Naive thymus-derived CD4-positive, alpha-beta T cell (primary cell): ENCODE measurements around the gene SPRR4. TPM values are rescaled to one million over a fixed set of nuclear protein-coding genes. Genes with fewer than 3 reads are reported as not detected.

Source experiments
- ATAC-seq: fragments of 150-1000 bp; cut with Tn5 transposase; 2 replicates; pipeline ENCODE4 v1.10.0; 2021; ENCODE audit warnings: mild to moderate bottlenecking, moderate library complexity
- CTCF ChIA-PET: fragments of 350-600 bp; sonication (Branson Sonifier 250); formaldehyde crosslinking; loops from one replicate; lab custom pipeline; 2021; ENCODE audit warnings: antibody characterized with exemption; lab: Charles Lee
- POLR2A ChIA-PET: fragments of 350-600 bp; sonication (Branson Sonifier 250); formaldehyde crosslinking; loops from one replicate; lab custom pipeline; 2021; ENCODE audit warnings: antibody characterized with exemption, inconsistent platforms; lab: Charles Lee
- DNase-seq, 9 donors: peaks; one replicate each; pipeline versions ENCODE4 v3.0.0 to v3.0.0-alpha.2; 2020 to 2022; ENCODE audit warnings: mixed read lengths in 1 of 9
- H3K27ac ChIP-seq: one replicate; pipeline ENCODE4 v1.7.0; 2013; ENCODE audit warnings: mild to moderate bottlenecking, low read depth, low read length, moderate library complexity
- H3K27me3 ChIP-seq, 2 donors: one replicate each; pipeline ENCODE4 v1.7.0; 2013; ENCODE audit warnings: low read length in 2 of 2, mild to moderate bottlenecking in 2 of 2, moderate library complexity in 2 of 2; ENCODE audit not compliant: control insufficient read depth in 2 of 2, insufficient read depth in 2 of 2
- H3K36me3 ChIP-seq, 3 experiments: 1 replicate in 2 of 3; 2 replicates in 1 of 3; pipeline ENCODE4 v1.7.0; 2013; ENCODE audit warnings: low read length in 3 of 3, mild to moderate bottlenecking in 3 of 3, moderate library complexity in 1 of 3; ENCODE audit not compliant: insufficient read depth in 3 of 3, control insufficient read depth in 2 of 3
- H3K4me1 ChIP-seq, 2 donors: one replicate each; pipeline ENCODE4 v1.7.0; 2013; ENCODE audit warnings: low read length in 2 of 2, mild to moderate bottlenecking in 2 of 2, moderate library complexity in 1 of 2; ENCODE audit not compliant: control insufficient read depth in 2 of 2, insufficient read depth in 2 of 2
- H3K4me3 ChIP-seq: 2 replicates; pipeline ENCODE4 v1.7.0; 2013; ENCODE audit warnings: mild to moderate bottlenecking, low read length
- H3K9me3 ChIP-seq, 3 experiments: 1 replicate in 2 of 3; 2 replicates in 1 of 3; pipeline ENCODE4 v1.7.0; 2013; ENCODE audit warnings: low read length in 3 of 3; ENCODE audit not compliant: control insufficient read depth in 2 of 3
- H3K27ac Mint-ChIP-seq, 9 donors: one replicate each; pipeline ENCODE4 v1.8.0; 2020 to 2022; ENCODE audit warnings: mixed read lengths in 9 of 9, mild to moderate bottlenecking in 8 of 9, moderate library complexity in 5 of 9, inconsistent platforms in 2 of 9
- H3K27me3 Mint-ChIP-seq, 5 donors: one replicate each; pipeline ENCODE4 v1.8.0; 2021 to 2022; ENCODE audit warnings: mixed read lengths in 5 of 5, mild to moderate bottlenecking in 1 of 5
- H3K36me3 Mint-ChIP-seq, 5 donors: one replicate each; pipeline ENCODE4 v1.8.0; 2020 to 2022; ENCODE audit warnings: mixed read lengths in 5 of 5, mild to moderate bottlenecking in 3 of 5, inconsistent platforms in 1 of 5
- H3K4me1 Mint-ChIP-seq, 7 donors: one replicate each; pipeline ENCODE4 v1.8.0; 2020 to 2022; ENCODE audit warnings: mixed read lengths in 7 of 7, mild to moderate bottlenecking in 3 of 7, inconsistent platforms in 1 of 7
- H3K4me3 Mint-ChIP-seq, 10 donors: one replicate each; pipeline ENCODE4 v1.8.0; 2020 to 2022; ENCODE audit warnings: mild to moderate bottlenecking in 10 of 10, mixed read lengths in 10 of 10, moderate library complexity in 6 of 10, inconsistent platforms in 2 of 10
- H3K9me3 Mint-ChIP-seq, 11 donors: one replicate each; pipeline ENCODE4 v1.8.0; 2020 to 2022; ENCODE audit warnings: mixed read lengths in 11 of 11, mild to moderate bottlenecking in 4 of 11, inconsistent platforms in 1 of 11, moderate library complexity in 1 of 11
- intact Hi-C, 2 donors: fragments of 100-400 bp; cut with micrococcal nuclease; formaldehyde crosslinking; loops; one replicate each; pipeline ENCODE4 v1.15.1; 2023
- polyA plus RNA-seq, 2 donors: library from polyadenylated mRNA; unstranded; fragments of 300-500 nt; fragmentation: Illumina TruSeq; gene quantifications; one replicate each; pipeline ENCODE4 v1.2.3, GENCODE V29; 2021
- total RNA-seq, 6 experiments: library from RNA in 5 of 6; stranded (reverse) in 5 of 6; gene quantifications; 1 replicate in 5 of 6; 2 replicates in 1 of 6; pipeline ENCODE4 v1.2.3 and lab custom pipeline; 2021 to 2026

Gene SPRR4
- total and polyA plus RNA-seq, 7 experiments from 2014 or later = not detected

DNA sequence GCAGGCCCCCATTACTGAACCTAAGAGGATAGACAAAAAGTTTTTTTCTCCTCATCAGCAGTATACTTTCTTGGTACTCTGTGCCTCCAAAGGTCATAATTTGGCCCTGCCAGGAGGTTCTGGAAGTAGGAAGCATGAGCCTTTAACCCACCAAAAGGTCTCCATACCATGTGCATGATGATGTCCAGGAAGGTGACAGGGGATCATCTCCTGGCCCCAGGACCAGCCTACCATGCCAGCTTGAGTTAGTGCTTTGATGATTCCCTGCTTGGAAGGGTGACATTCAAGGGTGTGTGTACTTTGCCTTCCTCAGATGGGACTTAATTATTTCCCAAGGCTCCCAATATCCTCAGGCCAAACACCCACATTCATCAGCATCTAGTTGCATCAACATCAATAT is 7.2 kb downstream of the SPRR4 start:
- peaks cover 0 to 3% (median 0%) of the 10 kb centered on the region in 11 donors for H3K9me3 Mint-ChIP-seq

DNA sequence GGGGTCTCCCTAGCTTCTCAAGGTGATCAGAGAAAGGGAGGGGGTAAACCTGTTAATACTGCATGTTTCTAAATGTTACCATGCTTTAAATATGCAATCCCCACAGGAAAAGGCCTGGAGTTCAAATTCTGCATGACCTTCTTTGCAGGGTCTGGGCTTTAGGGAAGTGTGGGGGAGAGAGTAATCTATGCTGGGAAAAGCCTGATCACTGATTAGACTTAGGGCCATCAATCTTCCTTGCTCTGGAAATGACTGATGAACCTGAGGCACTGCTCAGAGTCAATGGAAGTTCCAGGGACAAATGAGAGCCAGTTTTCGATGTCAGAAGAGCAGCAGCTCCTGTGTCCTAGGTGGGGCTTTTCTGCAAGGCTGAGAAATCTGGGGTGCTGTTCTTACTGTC is 10.2 kb downstream of the SPRR4 start:
- Mint-ChIP-seq H3K4me3 (no peak overlapping the region), H3K27ac (no peak overlapping the region), H3K4me1 (no peaks in the 10 kb centered on the region), H3K36me3 (peaks cover 0 to 5% (median 0%) of the 10 kb centered on the region in 5 donors), H3K27me3 (peaks cover 6 to 43% (median 41%) of the 10 kb centered on the region in 5 donors), H3K9me3 (peaks cover 0 to 3% (median 0%) of the 10 kb centered on the region in 11 donors)
- Histone ChIP-seq H3K36me3 (no peaks in the 10 kb centered on the region), H3K4me1 (no peaks in the 10 kb centered on the region), H3K27ac (no peak overlapping the region), H3K27me3 (no peaks in the 10 kb centered on the region), H3K9me3 (no peaks in the 10 kb centered on the region), H3K4me3 (no peak overlapping the region)
- no peak for ATAC-seq
- POLR2A ChIA-PET = no interaction called here
- no peak for DNase-seq
- CTCF ChIA-PET = no interaction called here
- intact Hi-C loops = no loop called here

More for the DNA sequence above, 7.2 kb downstream of the SPRR4 start:
- ChIA-PET POLR2A (no interaction called here), CTCF (no interaction called here)
- H3K4me3 ChIP-seq = no peak overlapping the region
- Mint-ChIP-seq H3K4me3 (no peak overlapping the region), H3K36me3 (peaks cover 0 to 5% (median 0%) of the 10 kb centered on the region in 5 donors), H3K27me3 (peaks cover 6 to 43% (median 38%) of the 10 kb centered on the region in 5 donors), H3K4me1 (no peaks in the 10 kb centered on the region), H3K27ac (no peak overlapping the region)
- no peak overlapping the region for H3K27ac ChIP-seq
- H3K9me3 ChIP-seq = no peaks in the 10 kb centered on the region
- no peaks in the 10 kb centered on the region for H3K4me1 ChIP-seq
- no peak for DNase-seq
- no peaks in the 10 kb centered on the region for H3K36me3 ChIP-seq
- H3K27me3 ChIP-seq = no peaks in the 10 kb centered on the region
- no peak for ATAC-seq
- intact Hi-C loops = no loop called here

DNA sequence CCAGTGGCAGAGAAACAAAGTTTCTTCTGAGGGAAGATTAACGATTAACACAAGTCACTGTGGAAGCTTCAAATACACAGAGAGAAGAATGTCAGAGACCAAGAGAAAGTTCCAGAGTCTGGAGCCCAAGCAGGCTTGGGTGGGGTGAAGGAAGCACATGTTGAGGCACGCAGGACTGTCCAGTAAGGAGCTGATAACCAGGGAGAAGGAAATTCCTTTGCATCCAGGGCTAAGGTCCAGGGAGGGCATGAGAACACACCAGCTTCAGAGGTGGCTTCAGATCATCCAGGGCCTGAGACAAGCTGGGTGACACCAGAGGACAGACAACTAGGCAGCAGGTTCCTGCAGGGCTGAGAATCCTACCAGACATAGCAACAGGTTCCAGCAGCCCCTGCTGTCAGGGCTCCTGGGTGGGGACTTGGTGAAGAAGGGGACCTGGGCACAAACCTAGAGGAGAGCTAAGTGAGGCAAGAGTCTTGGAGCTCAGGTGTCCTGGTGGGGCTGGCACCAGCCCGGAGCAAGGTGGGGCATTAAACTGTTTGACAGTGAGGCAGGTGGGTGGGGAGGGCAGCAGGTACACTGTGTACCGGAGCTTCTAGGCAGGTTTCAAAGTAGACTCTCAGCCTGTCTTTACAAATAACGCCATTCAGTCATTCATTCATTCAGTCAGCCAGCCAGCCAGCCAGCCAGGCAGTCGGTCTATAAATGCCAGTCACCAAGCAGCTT is 10.9 kb downstream of the SPRR4 start:
- ATAC-seq (no peak), DNase-seq (no peak)
- Histone ChIP-seq H3K9me3 (no peaks in the 10 kb centered on the region), H3K36me3 (no peaks in the 10 kb centered on the region), H3K4me1 (no peaks in the 10 kb centered on the region), H3K27me3 (no peaks in the 10 kb centered on the region), H3K27ac (no peak overlapping the region), H3K4me3 (no peak overlapping the region)
- H3K4me1 Mint-ChIP-seq = no peaks in the 10 kb centered on the region
- ChIA-PET POLR2A (no interaction called here), CTCF (no interaction called here)
- peaks cover 0 to 3% (median 0%) of the 10 kb centered on the region in 11 donors for H3K9me3 Mint-ChIP-seq
- intact Hi-C loops = no loop called here
- H3K27me3 Mint-ChIP-seq = peaks cover 3 to 49% (median 40%) of the 10 kb centered on the region in 5 donors
- H3K4me3 Mint-ChIP-seq = no peak overlapping the region
- H3K27ac Mint-ChIP-seq = no peak overlapping the region
- H3K36me3 Mint-ChIP-seq = peaks cover 0 to 5% (median 0%) of the 10 kb centered on the region in 5 donors

DNA sequence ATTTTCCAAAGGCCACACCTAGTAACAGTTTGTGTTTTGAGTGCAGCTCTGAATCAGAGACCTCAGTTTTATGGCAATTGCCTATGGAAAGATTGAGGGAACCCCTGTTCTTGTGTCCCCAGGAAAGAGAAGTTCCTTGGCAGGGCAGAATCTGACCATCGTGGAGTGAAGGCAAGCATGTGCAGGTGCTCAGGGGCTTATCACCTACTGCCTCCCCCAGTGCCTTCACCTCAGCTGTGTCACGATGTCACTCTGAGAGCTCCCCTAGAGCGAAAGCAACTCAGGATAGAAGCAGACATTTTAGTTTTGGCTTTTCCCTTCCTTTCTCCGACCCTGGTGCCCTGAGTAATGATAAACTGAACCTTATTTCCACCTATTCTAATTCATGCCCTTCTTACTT is 11.6 kb downstream of the SPRR4 start:
- no peak overlapping the region for H3K27ac Mint-ChIP-seq
- POLR2A ChIA-PET = no interaction called here
- DNase-seq = no peak
- peaks cover 0 to 5% (median 0%) of the 10 kb centered on the region in 11 donors for H3K9me3 Mint-ChIP-seq
- Histone ChIP-seq H3K27ac (no peak overlapping the region), H3K27me3 (no peaks in the 10 kb centered on the region), H3K9me3 (no peaks in the 10 kb centered on the region), H3K4me3 (no peak overlapping the region), H3K4me1 (no peaks in the 10 kb centered on the region), H3K36me3 (no peaks in the 10 kb centered on the region)
- CTCF ChIA-PET = no interaction called here
- peaks cover 0 to 5% (median 0%) of the 10 kb centered on the region in 5 donors for H3K36me3 Mint-ChIP-seq
- H3K4me1 Mint-ChIP-seq = no peaks in the 10 kb centered on the region
- H3K27me3 Mint-ChIP-seq = peaks cover 3 to 53% (median 43%) of the 10 kb centered on the region in 5 donors
- intact Hi-C loops = no loop called here
- no peak for ATAC-seq
- no peak overlapping the region for H3K4me3 Mint-ChIP-seq

DNA sequence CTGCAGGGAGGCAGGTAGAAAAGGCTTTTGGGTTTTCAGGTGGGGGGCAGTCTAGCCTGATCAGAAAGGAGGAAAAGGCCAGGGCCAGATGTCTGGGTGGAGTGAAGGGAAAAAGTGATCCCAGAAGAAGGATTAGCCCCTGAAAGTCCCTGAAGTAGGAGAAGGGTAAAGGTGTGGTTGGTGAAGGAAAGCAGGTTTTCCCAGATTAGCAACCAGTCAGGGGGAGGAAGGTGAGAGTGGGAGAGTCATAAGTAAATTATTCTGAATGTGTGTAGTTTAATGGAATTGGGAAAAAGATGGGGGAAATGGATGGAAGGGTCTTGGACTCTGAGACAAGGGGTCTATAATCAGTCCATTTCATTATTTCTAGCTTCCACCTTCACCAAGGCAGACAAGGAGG is 12.8 kb downstream of the SPRR4 start:
- no peaks in the 10 kb centered on the region for H3K4me1 Mint-ChIP-seq
- ATAC-seq (no peak), DNase-seq (no peak)
- no peaks in the 10 kb centered on the region for H3K9me3 ChIP-seq
- no peaks in the 10 kb centered on the region for H3K4me1 ChIP-seq
- H3K27ac Mint-ChIP-seq = no peak overlapping the region
- H3K27ac ChIP-seq = no peak overlapping the region
- peaks cover 0 to 5% (median 0%) of the 10 kb centered on the region in 5 donors for H3K36me3 Mint-ChIP-seq
- no peak overlapping the region for H3K4me3 ChIP-seq
- intact Hi-C loops = no loop called here
- peaks cover 12 to 65% (median 48%) of the 10 kb centered on the region in 5 donors for H3K27me3 Mint-ChIP-seq
- ChIA-PET CTCF (no interaction called here), POLR2A (no interaction called here)
- H3K9me3 Mint-ChIP-seq = peaks cover 0 to 9% (median 0%) of the 10 kb centered on the region in 11 donors
- H3K36me3 ChIP-seq = no peaks in the 10 kb centered on the region
- H3K4me3 Mint-ChIP-seq = no peak overlapping the region
- H3K27me3 ChIP-seq = no peaks in the 10 kb centered on the region

DNA sequence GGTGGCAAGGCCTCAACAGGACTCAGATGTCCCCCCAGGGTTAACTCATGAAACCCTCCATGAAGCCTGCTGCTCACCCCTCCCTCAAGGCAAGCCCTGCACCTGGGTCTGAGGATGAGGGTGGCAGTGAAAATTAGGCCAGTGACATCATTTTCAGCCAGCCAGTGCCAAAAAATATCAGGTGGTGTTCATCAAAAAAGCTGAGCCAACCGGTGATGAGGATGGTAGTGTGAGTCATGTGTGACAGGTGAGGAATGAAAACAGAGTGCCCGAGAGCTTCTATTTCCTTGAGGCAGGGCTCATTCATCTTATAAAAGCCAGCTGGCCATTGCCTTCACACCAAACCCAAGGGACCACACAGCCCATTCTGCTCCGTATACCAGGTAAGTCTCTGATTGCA is 13.3 kb downstream of the SPRR4 start, which contains the start of gene SPRR1A:
TSS of gene SPRR1A (plus strand) at position 339 of the 400 bp plus-strand sequence. CDS start 1,150 bp downstream, outside the sequence.
- H3K4me1 Mint-ChIP-seq = no peaks in the 10 kb centered on the region
- Histone ChIP-seq H3K27ac (no peak within 1 kb of the TSS), H3K9me3 (no peaks in the 10 kb centered on the region), H3K4me3 (no peak within 1 kb of the TSS), H3K36me3 (no peaks in the 10 kb centered on the region), H3K4me1 (no peaks in the 10 kb centered on the region), H3K27me3 (no peaks in the 10 kb centered on the region)
- POLR2A ChIA-PET = no interaction called here
- no peak within 1 kb of the TSS for H3K27ac Mint-ChIP-seq
- DNase-seq (no peak), ATAC-seq (no peak)
- CTCF ChIA-PET = no interaction called here
- peaks cover 0 to 5% (median 0%) of the 10 kb centered on the region in 5 donors for H3K36me3 Mint-ChIP-seq
- peaks cover 0 to 9% (median 0%) of the 10 kb centered on the region in 11 donors for H3K9me3 Mint-ChIP-seq
- intact Hi-C loops = no loop called here
- no peak within 1 kb of the TSS for H3K4me3 Mint-ChIP-seq
- peaks cover 12 to 70% (median 52%) of the 10 kb centered on the region in 5 donors for H3K27me3 Mint-ChIP-seq

DNA sequence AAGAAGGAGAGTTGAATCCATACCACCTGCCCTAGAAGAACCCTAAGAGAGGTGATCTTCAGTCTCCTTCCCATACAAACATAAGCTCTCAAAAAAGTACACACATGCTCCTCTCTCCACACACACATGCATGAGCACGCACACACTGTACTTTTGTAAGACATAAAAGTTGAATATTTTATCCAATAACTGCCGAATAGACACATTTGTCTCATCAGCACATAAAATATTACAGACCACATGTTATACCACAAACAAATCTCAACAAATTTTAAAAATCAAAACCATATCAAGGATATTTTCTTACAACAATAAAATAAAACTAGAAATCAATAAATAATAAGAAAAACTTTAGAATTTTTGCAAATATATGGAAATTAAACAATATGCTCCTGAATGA is 16.1 kb downstream of the SPRR4 start:
- ChIA-PET CTCF (no interaction called here), POLR2A (no interaction called here)
- Mint-ChIP-seq H3K9me3 (peaks cover 0 to 9% (median 0%) of the 10 kb centered on the region in 11 donors), H3K27me3 (peaks cover 16 to 54% (median 43%) of the 10 kb centered on the region in 5 donors), H3K27ac (no peak overlapping the region), H3K4me3 (no peak overlapping the region), H3K36me3 (no peaks in the 10 kb centered on the region), H3K4me1 (no peaks in the 10 kb centered on the region)
- H3K27me3 ChIP-seq = no peaks in the 10 kb centered on the region
- H3K9me3 ChIP-seq = no peaks in the 10 kb centered on the region
- no peak for DNase-seq
- no peaks in the 10 kb centered on the region for H3K4me1 ChIP-seq
- H3K4me3 ChIP-seq = no peak overlapping the region
- H3K36me3 ChIP-seq = no peaks in the 10 kb centered on the region
- intact Hi-C loops = no loop called here
- no peak for ATAC-seq
- H3K27ac ChIP-seq = no peak overlapping the region
